Inflammatory macrophage treated with lipopolysaccharide for 4 hours (primary cell): ENCODE measurements around the gene HOGA1.
"Not testable (repeated sequence)": the region's sequence is repeated elsewhere in the genome, so short reads cannot be mapped to it uniquely, and the experiment has no call there.

Experiments used
- DNase-seq: peaks from one replicate; pipeline ENCODE4 v3.0.0-alpha.2; 2020

The HOGA1 gene

GRCh38 chr10:97555541-97555940, 28.6 kb upstream of the HOGA1 start:
- DNase-seq, result not testable (repeated sequence)

GRCh38 chr10:97560731-97561381, 23.3 kb upstream of the HOGA1 start:
- DNase-seq, result not testable (repeated sequence)

GRCh38 chr10:97561386-97562077, 22.7 kb upstream of the HOGA1 start:
- DNase-seq, result not testable (repeated sequence)

- not testable (repeated sequence) for DNase-seq
These were observed 21.9 kb upstream of the HOGA1 start for GRCh38 chr10:97562329-97562728.

- no peak for DNase-seq
These were observed 20.9 kb upstream of the HOGA1 start for GRCh38 chr10:97563337-97563736.

GRCh38 chr10:97564776-97565175, 19.4 kb upstream of the HOGA1 start:
- DNase-seq, result no peak

GRCh38 chr10:97566336-97566996, 17.7 kb upstream of the HOGA1 start:
- DNase-seq, result no peak

GRCh38 chr10:97567891-97568290, 16.3 kb upstream of the HOGA1 start:
- no peak for DNase-seq

- DNase-seq, result no peak
These were observed 13.9 kb upstream of the HOGA1 start for GRCh38 chr10:97570146-97570788.

GRCh38 chr10:97570789-97571471, 13.3 kb upstream of the HOGA1 start:
- DNase-seq, result no peak

GRCh38 chr10:97571622-97572021, 12.6 kb upstream of the HOGA1 start:
- no peak for DNase-seq

GRCh38 chr10:97572214-97572989, 11.8 kb upstream of the HOGA1 start, which contains the start of gene ANKRD2:
Gene ANKRD2 (plus strand): TSS chr10:97572779. CDS start chr10:97572789, 10 bp downstream.
- peak; percentile 70 for DNase-seq

- DNase-seq, result peak; percentile 40
These were observed 11.2 kb upstream of the HOGA1 start for GRCh38 chr10:97573021-97573420.

GRCh38 chr10:97573672-97574071, 10.5 kb upstream of the HOGA1 start:
- DNase-seq, result no peak

GRCh38 chr10:97574374-97575126, 9.6 kb upstream of the HOGA1 start:
- no peak for DNase-seq

GRCh38 chr10:97575127-97575668, 9.0 kb upstream of the HOGA1 start:
- no peak for DNase-seq

GRCh38 chr10:97576487-97576886, 7.7 kb upstream of the HOGA1 start:
- DNase-seq, result not testable (repeated sequence)

GRCh38 chr10:97577701-97578100, 6.5 kb upstream of the HOGA1 start:
- no peak for DNase-seq

GRCh38 chr10:97578171-97578844, 5.9 kb upstream of the HOGA1 start:
- no peak for DNase-seq
